ENCODE data around the gene GOLGA8T.
"Not testable (repeated sequence)": the region's sequence is repeated elsewhere in the genome, so short reads cannot be mapped to it uniquely, and the experiment has no call there.

- TF ChIP-seq CTCF (IDR thresholded peaks at IDR 0.05; ENCODE audit: borderline replicate concordance, extremely low read depth, low read length, poor library complexity, severe bottlenecking); EZH2 (IDR thresholded peaks at IDR 0.05; ENCODE audit: borderline replicate concordance, low read depth, low read length, severe bottlenecking): not testable (repeated sequence)
These were observed 50.6 kb downstream of the GOLGA8T start for GRCh38 chr15:30185495-30185894.
